ENCODE measurements around the gene ZHX3.
"Not testable (repeated sequence)": the region's sequence is repeated elsewhere in the genome, so short reads cannot be mapped to it uniquely, and the experiment has no call there.

ZHX3 gene

GRCh38 chr20:41145821-41146620 lies 171.5 kb downstream of the ZHX3 start:
- no peak for DNase-seq

- DNase-seq = no peak
Measured at GRCh38 chr20:41145317-41145716, 172.2 kb downstream of the ZHX3 start.

GRCh38 chr20:41143354-41143753 lies 174.2 kb downstream of the ZHX3 start:
- no peak for DNase-seq

- peak; percentile 34 for DNase-seq
Measured at GRCh38 chr20:41142919-41143318, 174.6 kb downstream of the ZHX3 start.

GRCh38 chr20:41142245-41142644 lies 175.3 kb downstream of the ZHX3 start:
- no peak for DNase-seq

GRCh38 chr20:41141153-41141815 lies 176.2 kb downstream of the ZHX3 start:
- DNase-seq = no peak

- DNase-seq = no peak
Measured at GRCh38 chr20:41140226-41141133, 177.1 kb downstream of the ZHX3 start.

GRCh38 chr20:41139227-41140093 lies 178.1 kb downstream of the ZHX3 start:
- DNase-seq = no peak

GRCh38 chr20:41138475-41139226 lies 178.9 kb downstream of the ZHX3 start:
- no peak for DNase-seq

- DNase-seq = peak; percentile 55
Measured at GRCh38 chr20:41137614-41138474, 179.7 kb downstream of the ZHX3 start.

GRCh38 chr20:41136680-41137613 lies 180.6 kb downstream of the ZHX3 start, which contains the start of gene PLCG1:
Gene PLCG1, plus strand, starts transcription at chr20:41137543. Its CDS starts 99 bp downstream, at chr20:41137642.
- peak; percentile 78 for DNase-seq

- no peak for DNase-seq
Measured at GRCh38 chr20:41135888-41136679, 181.4 kb downstream of the ZHX3 start.

GRCh38 chr20:41135187-41135887 lies 182.2 kb downstream of the ZHX3 start:
- peak; percentile 55 for DNase-seq

GRCh38 chr20:41134362-41135186 lies 183.0 kb downstream of the ZHX3 start:
- no peak for DNase-seq

- peak; percentile 41 for DNase-seq
Measured at GRCh38 chr20:41133709-41134361, 183.7 kb downstream of the ZHX3 start.

- DNase-seq = not testable (repeated sequence)
Measured at GRCh38 chr20:41132388-41132775, 185.1 kb downstream of the ZHX3 start.

Measured in T-helper 9 cell (primary cell).